ENCODE data around the gene HIGD1C.
"Not testable (repeated sequence)": the region's sequence is repeated elsewhere in the genome, so short reads cannot be mapped to it uniquely, and the experiment has no call there.

The HIGD1C gene

DNA sequence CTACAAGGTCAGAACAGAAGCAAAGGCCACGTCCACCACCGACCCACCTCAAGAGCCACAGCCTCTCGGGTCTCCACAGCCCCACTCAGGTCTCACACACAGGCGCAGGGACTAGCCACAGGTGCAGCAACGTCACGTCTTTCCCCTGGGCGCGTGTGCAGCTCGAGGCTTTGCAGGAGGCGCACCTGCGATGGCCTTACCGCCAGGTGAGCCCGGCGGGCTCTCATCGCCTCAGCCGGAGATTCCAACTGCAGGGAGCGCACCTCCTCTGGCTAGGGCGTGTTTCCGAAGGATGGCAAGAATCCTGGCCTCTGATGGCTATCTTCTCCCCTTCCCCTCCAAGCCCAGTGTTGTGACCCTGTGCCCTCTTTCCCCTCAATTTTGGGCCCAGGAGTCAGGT is at the start of gene HIGD1C:
Gene HIGD1C (plus strand): TSS at position 35 of the 400 bp plus-strand sequence. CDS start 1,455 bp downstream, outside the sequence.
- DNase-seq: no peak

DNA sequence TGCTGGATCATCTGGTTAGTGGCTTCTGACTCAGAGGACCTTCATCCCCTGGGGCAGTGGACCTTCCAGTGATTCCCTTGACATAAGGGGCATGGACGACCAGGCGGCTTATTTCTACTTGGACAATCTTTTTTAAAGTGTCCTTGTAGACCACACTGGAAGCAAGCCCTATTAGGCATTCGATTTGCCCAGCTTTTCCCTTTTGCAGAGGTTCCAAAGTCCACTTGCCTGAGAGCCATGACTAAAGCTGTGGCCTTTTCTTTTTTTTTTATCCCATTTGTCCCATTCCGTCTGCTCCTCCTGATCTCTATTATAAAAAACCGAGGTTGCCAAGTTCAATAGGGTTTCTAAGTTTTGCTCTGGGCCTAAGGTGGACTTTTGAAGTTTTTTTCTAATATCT is 43.9 kb upstream of the HIGD1C start:
- not testable (repeated sequence) for DNase-seq

GRCh38 chr12:50912361-50912760 is 40.0 kb upstream of the HIGD1C start:
- DNase-seq: not testable (repeated sequence)

GRCh38 chr12:50913224-50913623 is 39.1 kb upstream of the HIGD1C start:
- DNase-seq: no peak

DNA sequence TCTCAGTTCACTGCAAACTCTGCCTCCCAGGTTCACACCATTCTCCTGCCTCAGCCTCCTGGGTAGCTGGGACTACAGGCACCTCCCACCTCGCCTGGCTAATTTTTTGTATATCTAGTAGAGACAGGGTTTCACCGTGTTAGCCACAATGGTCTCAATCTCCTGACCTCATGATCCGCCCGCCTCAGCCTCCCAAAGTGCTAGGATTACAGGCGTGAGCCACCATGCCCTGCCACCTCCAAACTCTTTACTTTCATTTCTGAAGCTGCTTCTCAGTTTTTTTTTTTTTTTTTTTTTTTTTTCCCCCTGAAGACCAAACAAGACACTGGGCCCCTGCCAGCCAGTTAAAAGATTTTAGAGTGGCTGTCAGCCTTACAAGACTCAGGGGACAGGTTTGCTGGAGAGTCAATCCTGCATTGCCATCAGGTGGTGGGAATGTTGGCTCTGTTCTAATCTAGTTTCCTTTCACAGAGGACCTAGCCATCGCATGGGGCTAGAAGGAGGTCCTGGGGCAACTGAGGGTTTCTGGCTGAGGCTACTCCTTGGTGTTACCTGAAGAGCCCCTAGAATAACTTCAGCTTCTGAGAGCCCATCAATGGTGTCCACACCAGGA is 37.4 kb upstream of the HIGD1C start:
- DNase-seq: no peak

- no peak for DNase-seq
These were observed 36.1 kb upstream of the HIGD1C start for GRCh38 chr12:50916292-50916691.

- no peak for DNase-seq
These were observed 33.6 kb upstream of the HIGD1C start for GRCh38 chr12:50918584-50919316.

- DNase-seq: no peak
These were observed 29.5 kb upstream of the HIGD1C start for GRCh38 chr12:50922820-50923219.

DNA sequence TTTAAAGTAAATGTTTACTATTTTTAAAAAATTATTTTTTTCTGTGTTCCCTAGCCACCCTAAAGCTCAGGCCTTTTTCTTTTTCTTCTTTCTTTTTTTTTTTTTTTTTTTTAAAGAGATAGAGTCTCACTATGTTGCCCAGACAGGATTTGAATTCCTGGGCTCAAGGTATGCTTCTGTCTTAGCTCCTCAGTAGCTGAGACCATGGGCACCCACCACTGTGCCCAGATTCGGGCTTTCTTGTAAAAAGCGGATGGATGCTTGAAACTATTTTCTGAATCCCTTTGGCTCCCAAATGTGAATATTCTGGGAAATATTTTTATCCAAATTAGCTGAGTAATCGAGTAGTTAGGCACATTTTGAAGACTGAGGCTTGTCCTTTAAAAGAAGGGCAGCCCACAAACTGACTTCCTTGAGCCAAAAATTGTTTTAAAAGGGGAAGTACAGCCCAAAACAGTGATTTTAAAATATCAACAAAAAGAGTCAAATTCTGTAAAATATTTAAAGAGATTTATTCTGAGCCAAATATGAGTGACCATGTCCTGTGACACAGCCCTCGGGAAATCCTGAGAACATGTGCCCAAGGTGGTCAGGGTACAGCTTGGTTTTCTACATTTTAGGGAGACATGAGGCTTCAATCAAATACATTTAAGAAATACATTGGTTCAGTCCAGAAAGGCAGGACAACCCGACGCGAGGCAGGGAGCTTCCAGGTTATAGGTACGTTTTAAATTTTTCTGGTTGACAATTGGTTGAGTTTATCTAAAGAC is 28.8 kb upstream of the HIGD1C start:
- no peak for DNase-seq

DNA sequence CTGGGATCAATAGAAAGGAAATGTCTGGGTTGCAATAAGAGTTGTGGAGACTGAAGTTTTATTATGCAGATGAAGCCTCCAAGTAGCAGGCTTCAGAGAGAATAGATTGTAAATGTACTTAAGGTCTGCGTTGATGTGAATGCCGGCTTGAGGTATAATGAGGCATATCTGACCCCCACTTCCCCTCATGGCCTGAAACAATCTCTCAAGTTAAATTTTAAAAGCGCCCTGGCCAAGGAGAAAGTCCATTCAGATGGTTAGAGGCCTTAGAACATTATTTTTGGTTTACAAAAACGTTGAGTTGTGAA is 28.3 kb upstream of the HIGD1C start:
- DNase-seq: no peak

- DNase-seq: no peak
These were observed 27.7 kb upstream of the HIGD1C start for GRCh38 chr12:50924439-50925341.

- no peak for DNase-seq
These were observed 27.0 kb upstream of the HIGD1C start for GRCh38 chr12:50925342-50925651.

- DNase-seq: no peak
These were observed 26.4 kb upstream of the HIGD1C start for GRCh38 chr12:50925920-50926319.

DNA sequence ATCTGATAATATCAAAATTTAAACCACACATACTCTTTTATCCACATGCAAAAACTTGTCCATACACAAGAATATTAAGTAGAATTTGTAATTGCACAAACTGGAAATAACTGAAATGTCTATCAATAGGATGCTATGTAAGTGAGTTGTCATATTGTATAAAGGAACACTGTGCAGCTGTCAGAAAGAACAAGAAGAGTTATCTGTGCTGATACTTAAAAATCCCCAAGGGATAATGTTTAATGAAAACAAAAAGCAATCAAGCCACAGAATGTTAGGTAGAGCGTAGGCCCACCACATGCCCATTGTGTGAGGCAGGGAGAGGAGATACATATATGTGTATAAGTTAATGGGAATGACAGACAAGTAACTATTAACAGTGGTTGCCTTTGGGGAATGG is 25.9 kb upstream of the HIGD1C start:
- no peak for DNase-seq

DNA sequence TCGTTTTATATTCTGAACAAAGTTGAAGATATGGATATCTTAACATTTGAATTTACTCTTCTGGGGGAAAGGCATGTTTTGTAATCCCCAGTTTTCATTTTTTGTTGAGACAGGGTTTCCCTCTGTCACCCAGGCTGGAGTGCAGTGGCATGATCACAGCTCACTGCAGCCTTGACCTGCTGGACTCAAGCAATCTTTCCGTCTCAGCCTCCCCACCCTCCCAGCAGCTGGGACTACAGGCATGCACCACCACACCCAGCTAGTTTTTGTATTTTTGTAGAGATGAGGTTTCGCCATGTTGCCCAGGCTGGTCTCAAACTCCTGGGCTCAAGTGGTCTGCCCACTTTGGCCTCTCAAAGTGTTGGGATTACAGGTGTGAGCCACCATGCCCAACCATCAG is 25.4 kb upstream of the HIGD1C start:
- DNase-seq: not testable (repeated sequence)

GRCh38 chr12:50927356-50927755 is 25.0 kb upstream of the HIGD1C start:
- no peak for DNase-seq

DNA sequence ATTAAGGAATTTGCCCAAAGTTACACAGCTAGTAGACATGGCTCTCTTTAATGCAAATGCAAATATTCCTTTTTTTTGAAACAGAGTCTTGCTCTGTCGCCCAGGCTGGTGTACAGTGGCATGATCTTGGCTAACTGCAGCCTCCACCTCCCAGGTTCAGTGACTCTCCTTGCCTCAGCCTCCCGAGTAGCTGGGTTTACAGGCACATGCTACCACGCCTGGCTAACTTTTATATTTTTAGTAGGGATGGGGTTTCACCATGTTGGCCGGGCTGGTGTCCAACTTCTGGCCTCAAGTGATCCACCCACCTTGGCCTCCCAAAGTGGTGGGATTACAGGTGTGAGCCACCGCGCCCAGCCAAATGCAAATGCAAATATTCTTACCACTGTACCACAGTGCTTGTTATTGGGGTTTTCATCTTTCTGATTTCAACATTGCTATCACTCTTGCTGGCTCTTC is 24.5 kb upstream of the HIGD1C start:
- no peak for DNase-seq

GRCh38 chr12:50928392-50928791 is 24.0 kb upstream of the HIGD1C start:
- no peak for DNase-seq

GRCh38 chr12:50929831-50930230 is 22.5 kb upstream of the HIGD1C start:
- DNase-seq: no peak

DNA sequence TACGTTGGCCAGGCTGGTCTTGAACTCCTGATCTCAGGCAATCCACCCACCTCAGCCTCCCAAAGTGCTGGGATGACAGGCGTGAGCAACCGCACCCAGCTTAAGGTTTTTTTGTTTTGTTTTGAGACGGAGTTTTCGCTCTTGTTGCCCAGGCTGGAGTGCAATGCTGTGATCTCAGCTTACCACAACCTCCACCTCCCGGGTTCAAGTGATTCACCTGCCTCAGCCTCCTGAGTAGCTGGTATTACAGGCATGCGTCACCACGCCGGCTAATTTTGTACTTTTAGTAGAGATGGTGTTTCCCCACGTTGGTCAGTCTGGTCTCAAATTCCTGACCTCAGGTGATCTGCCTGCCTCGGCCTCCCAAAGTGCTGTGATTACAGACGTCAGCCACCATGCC is 21.9 kb upstream of the HIGD1C start:
- not testable (repeated sequence) for DNase-seq

DNA sequence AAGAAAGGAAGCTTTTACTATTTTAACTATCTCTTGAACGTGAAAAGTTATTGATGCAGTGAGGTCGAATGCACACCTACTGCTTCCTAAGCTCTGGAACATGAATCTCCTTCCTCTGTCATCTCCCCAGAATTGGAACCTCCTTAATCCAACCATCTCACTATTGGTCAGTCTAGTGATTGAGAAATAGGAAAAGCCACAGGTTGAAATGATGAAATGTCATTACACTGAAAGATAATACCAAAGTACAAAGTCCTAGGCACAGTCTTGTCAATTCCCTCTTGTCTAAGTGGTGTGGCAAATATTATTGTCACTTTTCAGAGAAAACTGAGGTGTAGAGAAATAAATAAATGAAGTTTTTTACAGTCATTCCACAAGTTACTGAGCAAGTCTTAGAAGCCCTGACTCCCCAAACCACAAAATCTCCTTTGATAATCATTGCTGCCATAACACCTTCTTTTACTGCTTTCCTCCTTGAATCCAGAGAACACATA is 19.5 kb upstream of the HIGD1C start:
- DNase-seq: no peak

- no peak for DNase-seq
These were observed 18.8 kb upstream of the HIGD1C start for GRCh38 chr12:50933459-50934124.
